Measurements from ENCODE around the gene TMEM107. TPM values are rescaled to one million over a fixed set of nuclear protein-coding genes. Genes with fewer than 3 reads are reported as not detected.

The TMEM107 gene
- total and polyA plus RNA-seq, 10 of the 15 experiments (the other 5 are each of a cell fraction or from before 2014, with no cell fraction given): 7.9 to 38.7 (median 22.9) TPM

- TF ChIP-seq BCL3 (IDR thresholded peaks at IDR 0.05; ENCODE audit: borderline replicate concordance, insufficient read depth, low read depth, low read length, poor library complexity, severe bottlenecking): no peak
- TF ChIP-seq ZNF207 (IDR thresholded peaks at IDR 0.05; ENCODE audit: borderline replicate concordance): no peak
- TF ChIP-seq RELB (IDR thresholded peaks at IDR 0.05; ENCODE audit: low read depth): no peak
- no peak for TF ChIP-seq ETV6 (conservative IDR thresholded peaks at IDR 0.05 in 1 of 2, IDR thresholded peaks at IDR 0.05 in 1 of 2; ENCODE audit: borderline replicate concordance in 1 of 2, low read depth in 1 of 2)
- no peak for TF ChIP-seq SMAD5 (IDR thresholded peaks at IDR 0.05; ENCODE audit: low read depth)
- TF ChIP-seq PRDM15 (CRISPR knock-in tag; IDR thresholded peaks at IDR 0.05): no peak
- TF ChIP-seq NFIC (IDR thresholded peaks at IDR 0.05; ENCODE audit: low read depth, low read length): no peak
- no peak for TF ChIP-seq SUZ12 (IDR thresholded peaks at IDR 0.05; ENCODE audit: unreplicated experiment)
- TF ChIP-seq FOS (IDR thresholded peaks at IDR 0.05; ENCODE audit: borderline replicate concordance, extremely low read depth, insufficient read length): peak; percentile 19
- TF ChIP-seq CUX1 (IDR thresholded peaks at IDR 0.05; ENCODE audit: insufficient replicate concordance, low read depth, low read length): no peak
- no peak for TF ChIP-seq SMARCA5 (IDR thresholded peaks at IDR 0.05)
- TF ChIP-seq HDGF (IDR thresholded peaks at IDR 0.05): peak; percentile 74; the same call in 1 of the 2 replicates
- TF ChIP-seq MEF2B (IDR thresholded peaks at IDR 0.05; ENCODE audit: partially characterized antibody, poor library complexity, severe bottlenecking): peak; percentile 66
Measured at GRCh38 chr17:8152112-8152775, 23.9 kb downstream of the TMEM107 start, which contains the start of gene PER1 (continued).
